ENCODE results near the gene TEAD4.

TEAD4 gene

GRCh38 chr12:2959192-2959504 is at the start of gene TEAD4:
TEAD4 (plus strand) TSS chr12:2959397.
- H3K9ac ChIP-seq (ENCODE audit: low read length in 2 of 2): peak within 1 kb of the TSS; percentile 55 to 81
- H3K9me3 ChIP-seq (ENCODE audit: control insufficient read depth in 2 of 2, low read length in 2 of 2): no peaks in the 10 kb centered on the region
- H3K27me3 ChIP-seq (ENCODE audit: control insufficient read depth in 1 of 2, insufficient read depth in 2 of 2, low read length in 2 of 2): no peaks in the 10 kb centered on the region
- no peaks in the 10 kb centered on the region for H3K36me3 ChIP-seq (ENCODE audit: control insufficient read depth in 2 of 2, insufficient read depth in 2 of 2, low read length in 2 of 2)
- H3K4me3 ChIP-seq (ENCODE audit: low read length in 2 of 2): peak within 1 kb of the TSS; percentile 78 to 84
- H3K4me1 ChIP-seq (ENCODE audit: control insufficient read depth, insufficient read depth, low read length): peaks cover 20% of the 10 kb centered on the region
- H3K27ac ChIP-seq (ENCODE audit: low read length): peak within 1 kb of the TSS; percentile 46

DNA sequence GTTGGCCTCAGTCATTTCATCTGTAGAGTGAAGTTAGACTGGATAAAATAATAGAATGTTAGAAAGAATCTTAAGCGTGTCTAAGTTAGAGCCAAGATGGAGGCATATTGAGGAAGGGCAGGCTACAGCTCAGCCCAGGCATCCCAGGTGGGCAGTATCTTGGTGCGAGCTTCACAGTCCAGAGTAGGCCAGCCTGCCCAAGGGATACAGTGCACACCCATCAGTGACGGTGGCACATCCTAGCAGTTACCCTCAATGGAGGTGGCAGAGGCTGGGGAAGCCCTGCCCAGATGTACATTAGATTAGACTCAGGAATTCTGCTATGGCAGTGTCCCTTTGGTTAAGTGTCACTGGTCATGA is 47.0 kb upstream of the TEAD4 start:
- H3K27me3 ChIP-seq (ENCODE audit: control insufficient read depth in 1 of 2, insufficient read depth in 2 of 2, low read length in 2 of 2): no peaks in the 10 kb centered on the region
- H3K27ac ChIP-seq (ENCODE audit: low read length): no peak overlapping the region
- no peak overlapping the region for H3K4me3 ChIP-seq (ENCODE audit: low read length in 2 of 2)
- no peak overlapping the region for H3K9ac ChIP-seq (ENCODE audit: low read length in 2 of 2)
- H3K4me1 ChIP-seq (ENCODE audit: control insufficient read depth, insufficient read depth, low read length): no peaks in the 10 kb centered on the region
- peaks cover 12 to 16% of the 10 kb centered on the region in 2 donors for H3K36me3 ChIP-seq (ENCODE audit: control insufficient read depth in 2 of 2, insufficient read depth in 2 of 2, low read length in 2 of 2)
- no peaks in the 10 kb centered on the region for H3K9me3 ChIP-seq (ENCODE audit: control insufficient read depth in 2 of 2, low read length in 2 of 2)

DNA sequence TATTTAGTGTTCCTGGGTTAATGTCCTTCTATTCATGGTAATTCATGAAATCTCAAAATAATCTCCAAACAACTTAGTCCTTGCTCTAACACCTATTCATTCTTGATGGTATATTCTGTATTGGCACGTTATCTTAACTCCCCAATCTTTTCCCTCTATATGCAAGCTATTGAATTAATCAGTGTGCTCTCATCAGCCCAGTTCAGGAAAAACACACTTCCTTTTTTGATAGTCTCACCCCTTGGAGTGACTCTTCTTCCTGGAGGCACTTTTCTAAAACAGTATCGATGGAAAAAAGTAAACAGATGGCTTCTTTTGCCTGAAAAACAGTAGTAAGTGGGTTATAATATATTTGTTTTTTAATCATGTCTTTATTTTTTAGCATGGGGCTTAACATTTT is 39.9 kb upstream of the TEAD4 start:
- no peaks in the 10 kb centered on the region for H3K4me1 ChIP-seq (ENCODE audit: control insufficient read depth, insufficient read depth, low read length)
- H3K4me3 ChIP-seq (ENCODE audit: low read length in 2 of 2): no peak overlapping the region
- no peak overlapping the region for H3K9ac ChIP-seq (ENCODE audit: low read length in 2 of 2)
- H3K9me3 ChIP-seq (ENCODE audit: control insufficient read depth in 2 of 2, low read length in 2 of 2): no peaks in the 10 kb centered on the region
- H3K27ac ChIP-seq (ENCODE audit: low read length): no peak overlapping the region
- peaks cover 26 to 29% of the 10 kb centered on the region in 2 donors for H3K36me3 ChIP-seq (ENCODE audit: control insufficient read depth in 2 of 2, insufficient read depth in 2 of 2, low read length in 2 of 2)
- H3K27me3 ChIP-seq (ENCODE audit: control insufficient read depth in 1 of 2, insufficient read depth in 2 of 2, low read length in 2 of 2): no peaks in the 10 kb centered on the region

DNA sequence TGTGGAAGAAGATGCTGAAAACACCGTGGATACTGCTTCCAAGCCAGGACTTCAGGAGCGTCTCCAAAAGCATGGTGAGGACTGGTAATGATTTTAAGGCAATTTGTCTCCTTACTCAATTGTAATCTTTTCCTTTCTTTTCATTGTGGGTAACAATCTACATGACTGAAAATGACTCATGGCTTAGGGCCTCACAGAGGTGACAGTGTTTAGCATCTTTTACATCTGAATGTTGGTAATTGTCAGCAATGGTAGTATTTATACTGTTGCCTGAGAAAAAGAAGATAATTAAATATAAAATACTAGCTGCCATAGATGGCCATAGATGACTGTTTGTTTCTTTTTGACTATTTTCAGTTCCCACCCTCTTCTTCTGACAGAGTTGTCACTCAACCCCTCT is 36.9 kb upstream of the TEAD4 start:
- Histone ChIP-seq H3K9me3 (ENCODE audit: control insufficient read depth in 2 of 2, low read length in 2 of 2) (no peaks in the 10 kb centered on the region), H3K4me3 (ENCODE audit: low read length in 2 of 2) (no peak overlapping the region), H3K9ac (ENCODE audit: low read length in 2 of 2) (no peak overlapping the region), H3K36me3 (ENCODE audit: control insufficient read depth in 2 of 2, insufficient read depth in 2 of 2, low read length in 2 of 2) (peaks cover 28 to 35% of the 10 kb centered on the region in 2 donors), H3K27me3 (ENCODE audit: control insufficient read depth in 1 of 2, insufficient read depth in 2 of 2, low read length in 2 of 2) (no peaks in the 10 kb centered on the region), H3K4me1 (ENCODE audit: control insufficient read depth, insufficient read depth, low read length) (no peaks in the 10 kb centered on the region), H3K27ac (ENCODE audit: low read length) (no peak overlapping the region)

GRCh38 chr12:2923057-2923456 is 36.1 kb upstream of the TEAD4 start:
- Histone ChIP-seq H3K4me3 (ENCODE audit: low read length in 2 of 2) (no peak overlapping the region), H3K36me3 (ENCODE audit: control insufficient read depth in 2 of 2, insufficient read depth in 2 of 2, low read length in 2 of 2) (peaks cover 31 to 35% of the 10 kb centered on the region in 2 donors), H3K4me1 (ENCODE audit: control insufficient read depth, insufficient read depth, low read length) (no peaks in the 10 kb centered on the region), H3K9me3 (ENCODE audit: control insufficient read depth in 2 of 2, low read length in 2 of 2) (no peaks in the 10 kb centered on the region), H3K27me3 (ENCODE audit: control insufficient read depth in 1 of 2, insufficient read depth in 2 of 2, low read length in 2 of 2) (no peaks in the 10 kb centered on the region), H3K9ac (ENCODE audit: low read length in 2 of 2) (no peak overlapping the region), H3K27ac (ENCODE audit: low read length) (no peak overlapping the region)

GRCh38 chr12:2924019-2924418 is 35.2 kb upstream of the TEAD4 start:
- Histone ChIP-seq H3K36me3 (ENCODE audit: control insufficient read depth in 2 of 2, insufficient read depth in 2 of 2, low read length in 2 of 2) (peaks cover 31 to 35% of the 10 kb centered on the region in 2 donors), H3K4me3 (ENCODE audit: low read length in 2 of 2) (no peak overlapping the region), H3K9ac (ENCODE audit: low read length in 2 of 2) (no peak overlapping the region), H3K4me1 (ENCODE audit: control insufficient read depth, insufficient read depth, low read length) (no peaks in the 10 kb centered on the region), H3K27me3 (ENCODE audit: control insufficient read depth in 1 of 2, insufficient read depth in 2 of 2, low read length in 2 of 2) (no peaks in the 10 kb centered on the region), H3K9me3 (ENCODE audit: control insufficient read depth in 2 of 2, low read length in 2 of 2) (no peaks in the 10 kb centered on the region), H3K27ac (ENCODE audit: low read length) (no peak overlapping the region)

- no peak overlapping the region for H3K4me3 ChIP-seq (ENCODE audit: low read length in 2 of 2)
- no peaks in the 10 kb centered on the region for H3K4me1 ChIP-seq (ENCODE audit: control insufficient read depth, insufficient read depth, low read length)
- no peaks in the 10 kb centered on the region for H3K9me3 ChIP-seq (ENCODE audit: control insufficient read depth in 2 of 2, low read length in 2 of 2)
- H3K27me3 ChIP-seq (ENCODE audit: control insufficient read depth in 1 of 2, insufficient read depth in 2 of 2, low read length in 2 of 2): no peaks in the 10 kb centered on the region
- peaks cover 29 to 35% of the 10 kb centered on the region in 2 donors for H3K36me3 ChIP-seq (ENCODE audit: control insufficient read depth in 2 of 2, insufficient read depth in 2 of 2, low read length in 2 of 2)
- no peak overlapping the region for H3K9ac ChIP-seq (ENCODE audit: low read length in 2 of 2)
- no peak overlapping the region for H3K27ac ChIP-seq (ENCODE audit: low read length)
Measured at GRCh38 chr12:2925322-2925995, 33.7 kb upstream of the TEAD4 start.

DNA sequence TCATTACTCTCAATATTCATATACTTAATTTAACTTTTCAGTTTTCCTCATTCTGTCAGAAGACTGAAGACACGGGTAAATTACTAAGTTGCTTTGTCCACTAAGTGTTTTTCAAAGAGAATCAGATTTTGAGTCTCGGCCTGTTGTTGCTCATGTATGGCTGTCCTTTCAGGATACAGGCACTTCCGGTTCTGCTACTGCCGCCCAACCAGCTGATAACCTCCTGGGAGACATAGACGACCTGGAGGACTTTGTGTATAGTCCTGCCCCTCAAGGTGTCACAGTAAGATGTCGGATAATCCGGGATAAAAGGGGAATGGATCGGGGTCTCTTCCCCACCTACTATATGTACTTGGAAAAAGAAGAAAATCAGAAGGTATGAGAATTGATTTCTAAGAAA is 28.3 kb upstream of the TEAD4 start:
- Histone ChIP-seq H3K27ac (ENCODE audit: low read length) (no peak overlapping the region), H3K4me1 (ENCODE audit: control insufficient read depth, insufficient read depth, low read length) (no peaks in the 10 kb centered on the region), H3K9ac (ENCODE audit: low read length in 2 of 2) (no peak overlapping the region), H3K4me3 (ENCODE audit: low read length in 2 of 2) (no peak overlapping the region), H3K36me3 (ENCODE audit: control insufficient read depth in 2 of 2, insufficient read depth in 2 of 2, low read length in 2 of 2) (peaks cover 28 to 36% of the 10 kb centered on the region in 2 donors), H3K9me3 (ENCODE audit: control insufficient read depth in 2 of 2, low read length in 2 of 2) (no peaks in the 10 kb centered on the region), H3K27me3 (ENCODE audit: control insufficient read depth in 1 of 2, insufficient read depth in 2 of 2, low read length in 2 of 2) (no peaks in the 10 kb centered on the region)

GRCh38 chr12:2933586-2933985 is 25.6 kb upstream of the TEAD4 start:
- Histone ChIP-seq H3K4me3 (ENCODE audit: low read length in 2 of 2) (no peak overlapping the region), H3K27ac (ENCODE audit: low read length) (no peak overlapping the region), H3K9ac (ENCODE audit: low read length in 2 of 2) (no peak overlapping the region), H3K36me3 (ENCODE audit: control insufficient read depth in 2 of 2, insufficient read depth in 2 of 2, low read length in 2 of 2) (peaks cover 35 to 45% of the 10 kb centered on the region in 2 donors), H3K4me1 (ENCODE audit: control insufficient read depth, insufficient read depth, low read length) (no peaks in the 10 kb centered on the region), H3K9me3 (ENCODE audit: control insufficient read depth in 2 of 2, low read length in 2 of 2) (no peaks in the 10 kb centered on the region), H3K27me3 (ENCODE audit: control insufficient read depth in 1 of 2, insufficient read depth in 2 of 2, low read length in 2 of 2) (no peaks in the 10 kb centered on the region)

DNA sequence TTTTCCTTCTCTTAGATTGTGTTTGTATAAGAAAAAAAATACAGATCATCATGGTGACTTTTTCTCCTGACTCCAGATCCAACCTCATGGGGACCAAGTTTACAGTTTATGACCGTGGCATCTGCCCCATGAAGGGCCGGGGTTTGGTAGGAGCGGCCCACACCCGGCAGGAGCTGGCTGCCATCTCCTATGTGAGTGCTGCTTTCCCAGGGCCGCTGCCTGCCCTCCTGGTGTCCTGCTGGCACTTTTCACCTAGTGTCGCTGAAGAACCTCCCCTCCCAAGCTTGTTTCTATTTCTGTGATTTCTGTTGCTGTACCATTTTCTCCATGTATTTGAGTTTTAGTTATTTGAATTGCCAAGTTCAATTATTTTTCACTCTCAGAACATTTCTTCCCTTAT is 24.8 kb upstream of the TEAD4 start:
- peaks cover 39 to 52% of the 10 kb centered on the region in 2 donors for H3K36me3 ChIP-seq (ENCODE audit: control insufficient read depth in 2 of 2, insufficient read depth in 2 of 2, low read length in 2 of 2)
- no peaks in the 10 kb centered on the region for H3K27me3 ChIP-seq (ENCODE audit: control insufficient read depth in 1 of 2, insufficient read depth in 2 of 2, low read length in 2 of 2)
- H3K9ac ChIP-seq (ENCODE audit: low read length in 2 of 2): no peak overlapping the region
- H3K4me1 ChIP-seq (ENCODE audit: control insufficient read depth, insufficient read depth, low read length): no peaks in the 10 kb centered on the region
- no peaks in the 10 kb centered on the region for H3K9me3 ChIP-seq (ENCODE audit: control insufficient read depth in 2 of 2, low read length in 2 of 2)
- no peak overlapping the region for H3K27ac ChIP-seq (ENCODE audit: low read length)
- H3K4me3 ChIP-seq (ENCODE audit: low read length in 2 of 2): no peak overlapping the region

- H3K9ac ChIP-seq (ENCODE audit: low read length in 2 of 2): no peak overlapping the region
- H3K4me3 ChIP-seq (ENCODE audit: low read length in 2 of 2): no peak overlapping the region
- no peaks in the 10 kb centered on the region for H3K27me3 ChIP-seq (ENCODE audit: control insufficient read depth in 1 of 2, insufficient read depth in 2 of 2, low read length in 2 of 2)
- no peak overlapping the region for H3K27ac ChIP-seq (ENCODE audit: low read length)
- peaks cover 42 to 54% of the 10 kb centered on the region in 2 donors for H3K36me3 ChIP-seq (ENCODE audit: control insufficient read depth in 2 of 2, insufficient read depth in 2 of 2, low read length in 2 of 2)
- H3K9me3 ChIP-seq (ENCODE audit: control insufficient read depth in 2 of 2, low read length in 2 of 2): no peaks in the 10 kb centered on the region
- no peaks in the 10 kb centered on the region for H3K4me1 ChIP-seq (ENCODE audit: control insufficient read depth, insufficient read depth, low read length)
Measured at GRCh38 chr12:2936301-2936700, 22.9 kb upstream of the TEAD4 start.
